Omental fat pad (tissue), 4 donors: Measurements from ENCODE around the gene PASK. TPM values are rescaled to one million over a fixed set of nuclear protein-coding genes. Genes with fewer than 3 reads are reported as not detected.

Source experiments
- ATAC-seq: fragments of 150-250 bp; one replicate; pipeline ENCODE4 v1.9.1; 2016; ENCODE audit warnings: mild to moderate bottlenecking, moderate library complexity; ENCODE audit not compliant: low FRiP score
- DNase-seq: peaks from one replicate; pipeline ENCODE4 v3.0.0-alpha.2; 2019; ENCODE audit warnings: low spot score
- total RNA-seq, 4 donors: library from RNA; depleted of rRNA; stranded (reverse); fragments of >200 nt; gene quantifications; one replicate each; pipeline ENCODE4 v1.1.0, GENCODE V29; 2016
- TF ChIP-seq, protein P1 (sequence below), 3 donors: fragments of 450-650 bp; IDR thresholded peaks; one replicate each; pipeline ENCODE4 v1.5.1; 2016 to 2017; ENCODE audit warnings: antibody characterized with exemption in 3 of 3, mild to moderate bottlenecking in 3 of 3, moderate library complexity in 2 of 3

PASK gene
- total RNA-seq, 4 donors from 2014 or later, result 2.1 to 7.3 (median 6.1) TPM

DNA sequence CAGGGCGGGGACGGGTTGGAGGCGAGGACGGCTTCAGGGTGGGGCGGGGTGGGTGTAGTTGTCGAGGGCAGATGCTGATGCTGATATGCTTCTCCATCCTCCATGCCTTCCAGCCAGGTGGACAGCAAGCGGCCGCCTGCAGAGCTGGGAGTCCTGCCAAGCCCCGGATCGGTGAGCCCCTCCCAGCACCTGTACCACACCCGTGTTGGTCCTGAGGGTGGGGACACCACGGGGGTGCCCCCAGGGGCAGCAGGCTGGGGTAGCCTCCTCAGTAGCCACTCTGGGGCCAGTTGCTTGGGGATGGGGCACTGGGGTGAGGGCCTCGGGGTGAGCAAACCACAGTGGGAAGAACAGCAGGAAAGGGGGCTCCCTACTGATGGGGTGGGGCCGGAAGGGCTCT is 41.8 kb upstream of the PASK start:
- ATAC-seq (no peak), DNase-seq (no peak)
- TF ChIP-seq, protein P1, sequence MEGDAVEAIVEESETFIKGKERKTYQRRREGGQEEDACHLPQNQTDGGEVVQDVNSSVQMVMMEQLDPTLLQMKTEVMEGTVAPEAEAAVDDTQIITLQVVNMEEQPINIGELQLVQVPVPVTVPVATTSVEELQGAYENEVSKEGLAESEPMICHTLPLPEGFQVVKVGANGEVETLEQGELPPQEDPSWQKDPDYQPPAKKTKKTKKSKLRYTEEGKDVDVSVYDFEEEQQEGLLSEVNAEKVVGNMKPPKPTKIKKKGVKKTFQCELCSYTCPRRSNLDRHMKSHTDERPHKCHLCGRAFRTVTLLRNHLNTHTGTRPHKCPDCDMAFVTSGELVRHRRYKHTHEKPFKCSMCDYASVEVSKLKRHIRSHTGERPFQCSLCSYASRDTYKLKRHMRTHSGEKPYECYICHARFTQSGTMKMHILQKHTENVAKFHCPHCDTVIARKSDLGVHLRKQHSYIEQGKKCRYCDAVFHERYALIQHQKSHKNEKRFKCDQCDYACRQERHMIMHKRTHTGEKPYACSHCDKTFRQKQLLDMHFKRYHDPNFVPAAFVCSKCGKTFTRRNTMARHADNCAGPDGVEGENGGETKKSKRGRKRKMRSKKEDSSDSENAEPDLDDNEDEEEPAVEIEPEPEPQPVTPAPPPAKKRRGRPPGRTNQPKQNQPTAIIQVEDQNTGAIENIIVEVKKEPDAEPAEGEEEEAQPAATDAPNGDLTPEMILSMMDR (IDR thresholded peaks at IDR 0.05), result no peak

DNA sequence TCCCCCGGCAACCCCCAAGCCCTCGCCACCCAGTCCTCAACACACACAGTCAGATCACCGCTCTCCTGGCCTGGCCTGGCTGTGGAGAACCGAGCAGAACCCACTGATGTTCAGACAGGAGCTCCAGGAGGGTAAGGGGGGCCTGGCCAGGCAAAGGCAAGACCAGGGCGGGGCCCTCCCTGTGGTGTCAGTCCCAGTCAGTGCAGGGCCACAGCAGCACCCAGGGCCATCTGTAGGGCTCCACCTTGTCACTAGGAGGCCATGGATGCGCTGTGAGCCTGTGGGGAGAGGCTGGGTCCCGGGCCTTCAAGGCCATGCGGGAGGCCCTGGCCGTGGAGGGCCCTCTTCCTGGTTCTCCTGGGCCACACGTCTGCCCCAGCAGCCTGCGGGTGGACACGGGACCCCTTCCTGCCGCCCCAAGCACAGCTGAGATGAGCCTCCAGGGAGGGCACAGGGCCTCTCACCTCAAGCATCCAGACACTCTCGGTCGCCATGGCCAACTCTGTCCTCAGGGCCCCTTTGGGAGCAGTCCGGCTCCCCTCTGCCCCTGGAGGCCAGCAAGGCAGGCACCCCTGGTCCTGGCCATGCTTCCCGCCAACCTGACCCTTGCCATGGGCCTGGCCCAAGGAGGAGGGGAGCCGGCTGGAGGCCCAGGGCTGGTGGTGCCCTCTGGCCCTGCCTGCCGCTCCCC is 41.2 kb upstream of the PASK start:
- TF ChIP-seq, protein P1 (IDR thresholded peaks at IDR 0.05), result no peak
- ATAC-seq (no peak), DNase-seq (no peak)

DNA sequence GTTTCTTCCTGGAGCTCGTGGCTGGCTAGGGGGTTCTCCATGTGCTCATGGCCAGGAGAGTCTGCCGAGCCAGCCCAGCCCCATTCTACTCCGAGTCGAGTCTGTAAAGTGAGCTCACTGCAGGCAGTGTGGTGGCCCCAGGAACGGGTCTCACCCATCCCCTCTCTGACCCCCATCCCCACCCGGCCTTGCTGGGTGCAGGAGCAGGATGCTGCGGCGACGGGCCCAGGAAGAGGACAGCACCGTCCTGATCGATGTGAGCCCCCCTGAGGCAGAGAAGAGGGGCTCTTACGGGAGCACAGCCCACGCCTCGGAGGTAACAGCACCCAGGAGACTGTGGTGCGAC is 40.6 kb upstream of the PASK start:
- TF ChIP-seq, protein P1 (IDR thresholded peaks at IDR 0.05), result no peak
- DNase-seq, result no peak
- ATAC-seq, result no peak

DNA sequence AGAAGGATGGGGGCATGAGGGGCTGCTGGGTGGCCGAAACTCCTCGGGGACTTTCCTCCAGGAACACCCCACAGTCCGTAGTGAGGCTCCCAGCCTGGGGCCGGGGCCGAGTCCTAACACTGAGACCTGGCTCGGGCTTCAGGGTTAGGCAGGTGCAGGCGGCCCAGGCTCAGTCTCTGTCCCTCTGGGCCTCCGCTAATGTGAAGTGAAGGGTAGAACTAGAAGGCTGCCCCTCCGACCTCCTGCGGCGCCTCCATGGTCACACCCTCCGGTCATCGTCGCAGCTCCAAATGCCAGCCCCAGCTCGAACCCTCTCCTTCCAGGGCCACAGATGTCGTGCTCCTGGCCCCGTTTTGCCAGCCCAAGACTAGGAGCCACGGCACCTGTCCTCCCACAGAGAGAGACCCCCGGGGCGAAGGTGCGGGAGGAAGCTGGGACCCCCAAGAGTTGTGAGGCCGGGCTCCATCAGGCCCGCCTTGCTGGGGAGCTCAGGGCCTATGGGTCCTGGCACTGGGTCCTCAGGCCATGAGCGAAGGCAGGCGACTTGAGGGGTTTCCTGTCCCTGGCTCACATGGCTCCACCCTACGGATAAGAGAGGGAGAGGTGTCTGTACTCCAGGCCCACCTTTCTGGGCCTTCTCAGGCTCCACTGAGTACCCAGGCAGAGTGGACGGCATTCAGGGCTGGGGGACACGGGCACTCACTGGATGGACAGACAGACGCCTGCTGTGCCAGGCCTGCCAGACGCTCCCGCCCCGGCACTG is 40.0 kb upstream of the PASK start:
- DNase-seq (no peak), ATAC-seq (no peak)
- TF ChIP-seq, protein P1 (IDR thresholded peaks at IDR 0.05), result no peak

DNA sequence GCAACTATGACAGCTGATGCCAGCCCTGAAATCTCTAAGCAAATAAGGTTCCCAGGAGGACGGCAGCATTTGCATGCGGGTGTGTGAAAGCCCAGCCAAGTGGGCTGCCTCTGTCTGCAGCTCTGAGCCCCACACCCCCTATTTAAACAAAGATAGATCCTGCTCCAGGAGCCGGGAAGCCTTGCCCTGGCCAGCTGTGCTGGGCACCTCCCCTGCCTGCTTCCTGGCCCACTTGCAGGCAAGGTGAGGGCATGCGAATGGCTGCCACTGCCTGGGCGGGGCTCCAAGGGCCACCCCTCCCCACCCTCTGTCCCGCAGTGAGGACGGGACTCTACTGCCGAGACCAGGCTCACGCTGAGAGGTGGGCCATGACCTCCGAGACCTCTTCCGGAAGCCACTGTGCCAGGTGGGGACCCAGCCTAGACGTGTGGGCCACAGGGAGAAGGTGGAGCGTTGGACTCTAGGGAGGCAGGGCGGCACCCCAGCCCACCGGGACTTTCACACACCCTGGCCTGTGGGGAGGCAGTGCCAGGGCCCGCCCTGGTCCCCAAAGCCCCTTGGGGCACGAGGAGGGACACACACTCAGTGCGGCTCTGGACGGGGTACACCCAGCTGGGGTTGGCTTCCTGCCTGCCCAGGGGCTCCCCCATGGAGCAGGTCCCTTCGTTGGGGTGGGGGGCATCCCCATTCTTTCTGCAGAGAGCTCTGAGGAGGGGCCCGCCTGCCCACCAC is 39.3 kb upstream of the PASK start, which contains the start of gene ANO7:
Gene ANO7 (plus strand): TSS at position 317 of the 732 bp plus-strand sequence. CDS start 1,387 bp downstream, outside the sequence.
- no peak for ATAC-seq
- no peak for DNase-seq
- TF ChIP-seq, protein P1 (IDR thresholded peaks at IDR 0.05), result no peak

DNA sequence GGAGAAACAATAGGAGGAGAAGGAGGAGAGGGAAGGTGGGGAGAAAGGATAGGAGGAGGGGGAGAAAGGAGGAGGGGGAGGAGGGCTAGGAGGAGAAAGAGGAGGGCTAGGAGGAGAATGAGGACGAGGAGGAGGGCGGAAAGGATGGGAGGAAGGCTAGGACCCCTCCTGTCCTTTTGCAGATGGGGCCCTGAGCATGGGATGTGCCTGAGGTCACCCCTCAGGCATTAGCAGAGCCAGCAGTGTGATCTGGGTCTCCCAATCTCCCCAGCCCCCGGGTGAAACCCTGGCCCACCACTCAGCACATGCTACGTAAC is 38.6 kb upstream of the PASK start:
- DNase-seq (no peak), ATAC-seq (no peak)
- TF ChIP-seq, protein P1 (IDR thresholded peaks at IDR 0.05), result no peak
